Parathyroid adenoma (tissue), 2 donors: ENCODE measurements around the gene ZNF865.

ENCODE experiments used
- H2AFZ ChIP-seq: fragments of 300-600 bp; sonication (generic); one replicate; pipeline ENCODE4 v1.7.0; 2017; ENCODE audit warnings: antibody characterized with exemption, mild to moderate bottlenecking
- H3K27ac ChIP-seq: fragments of 300-600 bp; sonication (generic); one replicate; pipeline ENCODE4 v1.7.0; 2017
- H3K27me3 ChIP-seq: fragments of 300-600 bp; sonication (generic); one replicate; pipeline ENCODE4 v1.7.0; 2017; ENCODE audit warnings: low read length; ENCODE audit not compliant: control insufficient read depth, insufficient read depth
- H3K36me3 ChIP-seq: fragments of 300-600 bp; sonication (generic); one replicate; pipeline ENCODE4 v1.7.0; 2017; ENCODE audit warnings: low read length; ENCODE audit not compliant: control insufficient read depth, insufficient read depth
- H3K4me1 ChIP-seq: fragments of 300-600 bp; sonication (generic); one replicate; pipeline ENCODE4 v1.7.0; 2017; ENCODE audit warnings: control low read depth
- H3K4me2 ChIP-seq: fragments of 300-600 bp; sonication (generic); one replicate; pipeline ENCODE4 v1.7.0; 2017; ENCODE audit warnings: low read length
- H3K4me3 ChIP-seq: fragments of 300-600 bp; sonication (generic); one replicate; pipeline ENCODE4 v1.7.0; 2017; ENCODE audit warnings: low read depth, low read length
- H3K79me2 ChIP-seq: fragments of 300-600 bp; sonication (generic); one replicate; pipeline ENCODE4 v1.7.0; 2017; ENCODE audit warnings: control low read depth
- H3K9ac ChIP-seq: fragments of 300-600 bp; sonication (generic); one replicate; pipeline ENCODE4 v1.7.0; 2017; ENCODE audit warnings: mild to moderate bottlenecking
- H3K9me3 ChIP-seq: fragments of 300-600 bp; sonication (generic); one replicate; pipeline ENCODE4 v1.7.0; 2017; ENCODE audit warnings: low read length; ENCODE audit not compliant: control insufficient read depth
- TF ChIP-seq, protein P1 (sequence below): fragments of 300-600 bp; sonication (generic); IDR thresholded peaks from one replicate; pipeline ENCODE4 v1.7.0; 2017; ENCODE audit warnings: antibody characterized with exemption, mild to moderate bottlenecking
- donor health status: primary hyperparathyroidism.

The ZNF865 gene

DNA sequence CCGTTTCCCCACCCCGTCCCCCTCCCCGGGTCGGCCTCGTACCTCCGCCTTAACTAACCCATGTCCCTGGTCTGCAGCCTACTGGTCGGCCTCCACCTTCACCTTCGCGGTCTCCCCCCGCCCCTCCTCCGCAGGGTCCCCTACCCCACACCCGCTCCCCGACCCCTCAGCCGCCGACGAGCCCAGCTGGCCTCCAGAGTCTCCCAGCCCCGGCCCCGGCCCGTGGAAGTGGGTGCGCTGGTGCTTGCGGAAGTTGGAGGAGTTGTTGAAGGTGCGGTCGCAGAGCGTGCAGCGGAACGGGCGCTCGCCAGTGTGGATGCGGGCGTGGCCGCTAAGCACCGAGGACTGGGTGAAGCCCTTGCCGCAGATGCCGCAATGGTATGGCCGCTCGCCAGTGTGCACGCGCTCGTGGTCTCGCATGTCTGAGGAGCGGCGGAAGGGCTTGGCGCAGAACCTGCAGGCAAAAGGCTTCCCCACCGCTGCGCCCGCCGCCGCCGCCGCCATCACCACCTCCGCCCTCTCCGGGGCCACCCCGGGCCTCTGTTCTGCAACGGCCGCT lies 16.3 kb downstream of the ZNF865 start:
- no peak overlapping the region for H3K4me3 ChIP-seq
- H3K9ac ChIP-seq = no peak overlapping the region
- no peak overlapping the region for H3K27ac ChIP-seq
- no peaks in the 10 kb centered on the region for H3K9me3 ChIP-seq
- H3K79me2 ChIP-seq = no peaks in the 10 kb centered on the region
- H3K4me1 ChIP-seq = no peaks in the 10 kb centered on the region
- H3K27me3 ChIP-seq = no peaks in the 10 kb centered on the region
- TF ChIP-seq, protein P1, sequence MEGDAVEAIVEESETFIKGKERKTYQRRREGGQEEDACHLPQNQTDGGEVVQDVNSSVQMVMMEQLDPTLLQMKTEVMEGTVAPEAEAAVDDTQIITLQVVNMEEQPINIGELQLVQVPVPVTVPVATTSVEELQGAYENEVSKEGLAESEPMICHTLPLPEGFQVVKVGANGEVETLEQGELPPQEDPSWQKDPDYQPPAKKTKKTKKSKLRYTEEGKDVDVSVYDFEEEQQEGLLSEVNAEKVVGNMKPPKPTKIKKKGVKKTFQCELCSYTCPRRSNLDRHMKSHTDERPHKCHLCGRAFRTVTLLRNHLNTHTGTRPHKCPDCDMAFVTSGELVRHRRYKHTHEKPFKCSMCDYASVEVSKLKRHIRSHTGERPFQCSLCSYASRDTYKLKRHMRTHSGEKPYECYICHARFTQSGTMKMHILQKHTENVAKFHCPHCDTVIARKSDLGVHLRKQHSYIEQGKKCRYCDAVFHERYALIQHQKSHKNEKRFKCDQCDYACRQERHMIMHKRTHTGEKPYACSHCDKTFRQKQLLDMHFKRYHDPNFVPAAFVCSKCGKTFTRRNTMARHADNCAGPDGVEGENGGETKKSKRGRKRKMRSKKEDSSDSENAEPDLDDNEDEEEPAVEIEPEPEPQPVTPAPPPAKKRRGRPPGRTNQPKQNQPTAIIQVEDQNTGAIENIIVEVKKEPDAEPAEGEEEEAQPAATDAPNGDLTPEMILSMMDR = no peak
- H3K4me2 ChIP-seq = no peak overlapping the region
- H3K36me3 ChIP-seq = no peaks in the 10 kb centered on the region
- no peak overlapping the region for H2AFZ ChIP-seq

GRCh38 chr19:55622242-55622969 lies 17.0 kb downstream of the ZNF865 start:
- H3K27ac ChIP-seq = no peak overlapping the region
- no peaks in the 10 kb centered on the region for H3K9me3 ChIP-seq
- H3K36me3 ChIP-seq = no peaks in the 10 kb centered on the region
- no peak overlapping the region for H3K9ac ChIP-seq
- no peaks in the 10 kb centered on the region for H3K4me1 ChIP-seq
- H3K79me2 ChIP-seq = no peaks in the 10 kb centered on the region
- TF ChIP-seq, protein P1 = no peak
- H2AFZ ChIP-seq = no peak overlapping the region
- H3K27me3 ChIP-seq = no peaks in the 10 kb centered on the region
- no peak overlapping the region for H3K4me2 ChIP-seq
- no peak overlapping the region for H3K4me3 ChIP-seq

DNA sequence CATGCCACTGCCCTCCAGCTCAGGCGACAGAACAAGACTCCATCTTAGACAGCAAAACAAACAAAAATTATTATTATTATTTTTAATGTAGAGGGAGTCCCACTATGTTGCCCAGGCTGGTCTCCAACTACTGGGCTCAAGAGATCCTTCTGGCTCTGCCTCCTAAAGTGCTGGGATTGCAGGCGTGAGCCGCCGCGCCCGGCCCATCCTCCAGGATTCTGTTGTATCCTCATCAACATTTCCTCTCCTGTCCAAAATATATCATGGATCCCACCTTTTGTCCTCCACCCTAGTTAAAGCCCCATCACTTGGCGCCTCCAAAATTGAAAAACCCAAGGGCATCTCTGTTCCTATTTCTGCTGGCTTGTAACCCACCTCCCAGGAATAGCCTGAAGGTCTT lies 17.7 kb downstream of the ZNF865 start:
- Histone ChIP-seq H3K79me2 (no peaks in the 10 kb centered on the region), H3K27ac (no peak overlapping the region), H2AFZ (no peak overlapping the region), H3K9me3 (no peaks in the 10 kb centered on the region), H3K9ac (no peak overlapping the region), H3K4me3 (no peak overlapping the region), H3K4me2 (no peak overlapping the region), H3K27me3 (no peaks in the 10 kb centered on the region), H3K4me1 (no peaks in the 10 kb centered on the region), H3K36me3 (no peaks in the 10 kb centered on the region)
- TF ChIP-seq, protein P1 = no peak

GRCh38 chr19:55623561-55623960 lies 18.1 kb downstream of the ZNF865 start:
- Histone ChIP-seq H3K9me3 (no peaks in the 10 kb centered on the region), H3K4me1 (no peaks in the 10 kb centered on the region), H2AFZ (peak overlapping the region; percentile 41), H3K4me2 (peak overlapping the region; percentile 24), H3K4me3 (peak overlapping the region; percentile 27), H3K27me3 (no peaks in the 10 kb centered on the region), H3K79me2 (no peaks in the 10 kb centered on the region), H3K27ac (peak overlapping the region; percentile 95), H3K9ac (no peak overlapping the region), H3K36me3 (no peaks in the 10 kb centered on the region)
- TF ChIP-seq, protein P1 = no peak
